ENCODE data around the gene VAT1L.

VAT1L gene

GRCh38 chr16:77820340-77820739 is 32.0 kb downstream of the VAT1L start:
- TF ChIP-seq TAF1 (IDR thresholded peaks at IDR 0.05; ENCODE audit: low read depth, low read length) (no peak), PAX5 (IDR thresholded peaks at IDR 0.05; ENCODE audit: insufficient read depth, low read length, severe bottlenecking) (no peak), POLR2AphosphoS5 (IDR thresholded peaks at IDR 0.05; ENCODE audit: low read depth, low read length) (no peak), SPI1 (IDR thresholded peaks at IDR 0.05; ENCODE audit: low read depth, low read length) (no peak), POU2F2 (IDR thresholded peaks at IDR 0.05; ENCODE audit: low read depth, low read length) (no peak), POLR2A (IDR thresholded peaks at IDR 0.05; ENCODE audit: low read depth, low read length) (no peak)
- no peak for FAIRE-seq
- DNase-seq (ENCODE audit: insufficient read length, low spot score) = no peak

- TF ChIP-seq POU2F2 (IDR thresholded peaks at IDR 0.05; ENCODE audit: low read depth, low read length) (no peak), POLR2A (IDR thresholded peaks at IDR 0.05; ENCODE audit: low read depth, low read length) (no peak), TAF1 (IDR thresholded peaks at IDR 0.05; ENCODE audit: low read depth, low read length) (no peak), PAX5 (IDR thresholded peaks at IDR 0.05; ENCODE audit: insufficient read depth, low read length, severe bottlenecking) (no peak), SPI1 (IDR thresholded peaks at IDR 0.05; ENCODE audit: low read depth, low read length) (no peak), POLR2AphosphoS5 (IDR thresholded peaks at IDR 0.05; ENCODE audit: low read depth, low read length) (no peak)
- DNase-seq (ENCODE audit: insufficient read length, low spot score) (no peak), FAIRE-seq (no peak)
Observed at GRCh38 chr16:77822661-77823060, 34.3 kb downstream of the VAT1L start.

- DNase-seq (ENCODE audit: insufficient read length, low spot score) = no peak
- TF ChIP-seq POU2F2 (IDR thresholded peaks at IDR 0.05; ENCODE audit: low read depth, low read length) = no peak
- no peak for TF ChIP-seq POLR2AphosphoS5 (IDR thresholded peaks at IDR 0.05; ENCODE audit: low read depth, low read length)
- TF ChIP-seq TAF1 (IDR thresholded peaks at IDR 0.05; ENCODE audit: low read depth, low read length) = no peak
- no peak for TF ChIP-seq POLR2A (IDR thresholded peaks at IDR 0.05; ENCODE audit: low read depth, low read length)
- no peak for TF ChIP-seq SPI1 (IDR thresholded peaks at IDR 0.05; ENCODE audit: low read depth, low read length)
- no peak for TF ChIP-seq PAX5 (IDR thresholded peaks at IDR 0.05; ENCODE audit: insufficient read depth, low read length, severe bottlenecking)
- no peak for FAIRE-seq
Observed at GRCh38 chr16:77823067-77823466, 34.7 kb downstream of the VAT1L start.

- no peak for TF ChIP-seq SPI1 (IDR thresholded peaks at IDR 0.05; ENCODE audit: low read depth, low read length)
- no peak for TF ChIP-seq PAX5 (IDR thresholded peaks at IDR 0.05; ENCODE audit: insufficient read depth, low read length, severe bottlenecking)
- TF ChIP-seq TAF1 (IDR thresholded peaks at IDR 0.05; ENCODE audit: low read depth, low read length) = no peak
- TF ChIP-seq POLR2AphosphoS5 (IDR thresholded peaks at IDR 0.05; ENCODE audit: low read depth, low read length) = no peak
- TF ChIP-seq POLR2A (IDR thresholded peaks at IDR 0.05; ENCODE audit: low read depth, low read length) = no peak
- TF ChIP-seq POU2F2 (IDR thresholded peaks at IDR 0.05; ENCODE audit: low read depth, low read length) = no peak
- FAIRE-seq (no peak), DNase-seq (ENCODE audit: insufficient read length, low spot score) (no peak)
Observed at GRCh38 chr16:77825196-77825595, 36.8 kb downstream of the VAT1L start.

GRCh38 chr16:77827032-77827431 is 38.7 kb downstream of the VAT1L start:
- TF ChIP-seq POU2F2 (IDR thresholded peaks at IDR 0.05; ENCODE audit: low read depth, low read length) (no peak), TAF1 (IDR thresholded peaks at IDR 0.05; ENCODE audit: low read depth, low read length) (no peak), SPI1 (IDR thresholded peaks at IDR 0.05; ENCODE audit: low read depth, low read length) (no peak), PAX5 (IDR thresholded peaks at IDR 0.05; ENCODE audit: insufficient read depth, low read length, severe bottlenecking) (no peak), POLR2A (IDR thresholded peaks at IDR 0.05; ENCODE audit: low read depth, low read length) (no peak), POLR2AphosphoS5 (IDR thresholded peaks at IDR 0.05; ENCODE audit: low read depth, low read length) (no peak)
- no peak for DNase-seq (ENCODE audit: insufficient read length, low spot score)
- FAIRE-seq = no peak

GRCh38 chr16:77833921-77834634 is 45.7 kb downstream of the VAT1L start:
- TF ChIP-seq POU2F2 (IDR thresholded peaks at IDR 0.05; ENCODE audit: low read depth, low read length) (no peak), TAF1 (IDR thresholded peaks at IDR 0.05; ENCODE audit: low read depth, low read length) (no peak), SPI1 (IDR thresholded peaks at IDR 0.05; ENCODE audit: low read depth, low read length) (no peak), POLR2AphosphoS5 (IDR thresholded peaks at IDR 0.05; ENCODE audit: low read depth, low read length) (no peak), POLR2A (IDR thresholded peaks at IDR 0.05; ENCODE audit: low read depth, low read length) (no peak), PAX5 (IDR thresholded peaks at IDR 0.05; ENCODE audit: insufficient read depth, low read length, severe bottlenecking) (no peak)
- FAIRE-seq = no peak

GRCh38 chr16:77834635-77835540 is 46.5 kb downstream of the VAT1L start:
- no peak for DNase-seq (ENCODE audit: insufficient read length, low spot score)
- TF ChIP-seq POLR2AphosphoS5 (IDR thresholded peaks at IDR 0.05; ENCODE audit: low read depth, low read length) (no peak), PAX5 (IDR thresholded peaks at IDR 0.05; ENCODE audit: insufficient read depth, low read length, severe bottlenecking) (no peak)
- no peak for FAIRE-seq

More at GRCh38 chr16:77833921-77834634, 45.7 kb downstream of the VAT1L start:
- no peak for DNase-seq (ENCODE audit: insufficient read length, low spot score)

GRCh38 chr16:77836801-77837200 is 48.4 kb downstream of the VAT1L start:
- DNase-seq (ENCODE audit: insufficient read length, low spot score) (no peak), FAIRE-seq (no peak)
- TF ChIP-seq TAF1 (IDR thresholded peaks at IDR 0.05; ENCODE audit: low read depth, low read length) (no peak), PAX5 (IDR thresholded peaks at IDR 0.05; ENCODE audit: insufficient read depth, low read length, severe bottlenecking) (no peak)

- TF ChIP-seq PAX5 (IDR thresholded peaks at IDR 0.05; ENCODE audit: insufficient read depth, low read length, severe bottlenecking) (no peak), POLR2A (IDR thresholded peaks at IDR 0.05; ENCODE audit: low read depth, low read length) (no peak), POLR2AphosphoS5 (IDR thresholded peaks at IDR 0.05; ENCODE audit: low read depth, low read length) (no peak), TAF1 (IDR thresholded peaks at IDR 0.05; ENCODE audit: low read depth, low read length) (no peak), POU2F2 (IDR thresholded peaks at IDR 0.05; ENCODE audit: low read depth, low read length) (no peak), SPI1 (IDR thresholded peaks at IDR 0.05; ENCODE audit: low read depth, low read length) (no peak)
- DNase-seq (ENCODE audit: insufficient read length, low spot score) (no peak), FAIRE-seq (no peak)
Observed at GRCh38 chr16:77838597-77839255, 50.4 kb downstream of the VAT1L start.

Data from GM12891 (cell line).